Measurements from ENCODE around the gene SHROOM3. TPM values are rescaled to one million over a fixed set of nuclear protein-coding genes. Genes with fewer than 3 reads are reported as not detected.
A peak's percentile ranks its signal among the peaks of the same experiment; 100 is the strongest.
"Not testable (repeated sequence)": the region's sequence is repeated elsewhere in the genome, so short reads cannot be mapped to it uniquely, and the experiment has no call there.

SHROOM3 gene
- total RNA-seq, 2 donors from 2014 or later, result 6.0 to 10.0 TPM

GRCh38 chr4:76439491-76439890 lies 4.5 kb downstream of the SHROOM3 start:
- DNase-seq, result no peak
- intact Hi-C loops (cut with DNase I), result loop anchor here in 1 of 2 donors (10.0 kb wide), 1 partner anchor 65 kb away; no protein-coding TSS in a partner anchor
- no peak for ATAC-seq

GRCh38 chr4:76441881-76442280 lies 6.9 kb downstream of the SHROOM3 start:
- no peak for DNase-seq
- intact Hi-C loops (cut with DNase I), result no loop called here
- no peak for ATAC-seq

- intact Hi-C loops (cut with DNase I), result no loop called here
- DNase-seq, result no peak
- no peak for ATAC-seq
Observed at GRCh38 chr4:76442807-76443206, 7.8 kb downstream of the SHROOM3 start.

GRCh38 chr4:76443376-76443775 lies 8.3 kb downstream of the SHROOM3 start:
- DNase-seq (no peak), ATAC-seq (no peak)
- intact Hi-C loops (cut with DNase I), result no loop called here

DNA sequence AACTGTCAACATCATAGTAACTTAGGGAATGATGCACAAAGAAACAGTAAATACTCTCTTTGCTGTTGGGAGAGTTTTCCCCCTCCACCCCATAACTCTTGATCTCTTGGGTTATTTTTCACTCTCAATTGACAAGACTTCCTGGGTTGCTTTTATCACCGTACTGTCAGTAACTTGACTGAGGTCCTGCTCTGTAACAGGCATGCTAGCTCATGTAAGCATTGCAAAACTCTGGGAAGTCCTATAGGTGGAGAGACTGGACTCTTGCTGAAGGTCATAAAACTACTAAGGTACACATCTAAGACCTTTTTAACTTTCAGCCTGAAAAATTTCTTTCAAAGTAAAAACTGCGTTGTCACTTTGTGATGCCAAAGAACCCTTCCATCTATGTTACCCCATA lies 10.9 kb downstream of the SHROOM3 start:
- intact Hi-C loops (cut with DNase I), result no loop called here
- no peak for ATAC-seq
- DNase-seq, result no peak

- intact Hi-C loops (cut with DNase I), result no loop called here
- no peak for DNase-seq
- ATAC-seq, result peak in 1 of 2 donors; percentile 33
Observed at GRCh38 chr4:76447393-76447851, 12.4 kb downstream of the SHROOM3 start.

- DNase-seq (no peak), ATAC-seq (no peak)
- intact Hi-C loops (cut with DNase I), result no loop called here
Observed at GRCh38 chr4:76448211-76448610, 13.2 kb downstream of the SHROOM3 start.

GRCh38 chr4:76449362-76449767 lies 14.3 kb downstream of the SHROOM3 start:
- no peak for DNase-seq
- intact Hi-C loops (cut with DNase I), result no loop called here
- ATAC-seq, result no peak

GRCh38 chr4:76449833-76450232 lies 14.8 kb downstream of the SHROOM3 start:
- DNase-seq (no peak), ATAC-seq (peak in 1 of 2 donors; percentile 76)
- intact Hi-C loops (cut with DNase I), result no loop called here

GRCh38 chr4:76453232-76453631 lies 18.2 kb downstream of the SHROOM3 start:
- intact Hi-C loops (cut with DNase I), result no loop called here
- ATAC-seq, result no peak
- DNase-seq, result no peak

DNA sequence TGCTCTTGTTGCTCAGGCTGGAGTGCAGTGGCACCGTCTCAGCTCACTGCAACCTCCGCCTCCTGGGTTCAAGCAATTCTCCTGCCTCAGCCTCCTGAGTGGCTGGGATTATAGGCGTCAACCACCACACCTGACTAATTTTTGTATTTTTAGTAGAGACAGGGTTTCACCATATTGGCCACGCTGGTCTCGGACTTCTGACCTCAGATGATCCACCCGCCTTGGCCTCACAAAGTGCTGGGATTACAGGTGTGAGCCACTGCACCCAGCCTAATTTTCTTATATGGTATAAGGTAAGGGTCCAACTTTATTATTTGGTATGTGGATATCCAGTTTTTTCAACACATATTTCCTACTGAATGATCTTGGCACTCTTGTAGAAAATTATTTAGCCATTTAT lies 19.0 kb downstream of the SHROOM3 start:
- intact Hi-C loops (cut with DNase I); ATAC-seq; DNase-seq: not testable (repeated sequence)

- intact Hi-C loops (cut with DNase I), result no loop called here
- ATAC-seq, result no peak
- no peak for DNase-seq
Observed at GRCh38 chr4:76457885-76458284, 22.9 kb downstream of the SHROOM3 start.

GRCh38 chr4:76458297-76458696 lies 23.3 kb downstream of the SHROOM3 start:
- intact Hi-C loops (cut with DNase I), result no loop called here
- ATAC-seq (no peak), DNase-seq (no peak)

DNA sequence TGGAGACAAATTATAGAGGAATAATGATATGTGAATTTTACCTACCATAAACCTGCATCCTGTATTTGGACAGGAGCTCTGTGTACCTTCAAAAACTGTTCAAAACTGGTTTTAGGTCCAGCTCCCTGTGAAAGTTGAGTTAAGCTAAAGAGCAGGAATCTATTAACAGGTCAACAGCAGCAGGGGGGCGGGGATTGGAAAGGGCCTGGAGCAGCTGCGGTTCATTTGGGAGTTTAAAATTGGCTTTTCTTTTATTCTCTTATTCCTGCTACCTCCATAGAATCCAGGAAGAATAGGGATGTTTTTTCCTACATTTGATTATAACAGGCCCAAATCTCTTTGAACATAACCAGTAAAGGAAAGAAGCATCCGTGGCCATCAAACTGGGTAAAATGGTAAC lies 23.8 kb downstream of the SHROOM3 start:
- ATAC-seq (peak in 1 of 2 donors; percentile 44), DNase-seq (no peak)
- intact Hi-C loops (cut with DNase I), result no loop called here

DNA sequence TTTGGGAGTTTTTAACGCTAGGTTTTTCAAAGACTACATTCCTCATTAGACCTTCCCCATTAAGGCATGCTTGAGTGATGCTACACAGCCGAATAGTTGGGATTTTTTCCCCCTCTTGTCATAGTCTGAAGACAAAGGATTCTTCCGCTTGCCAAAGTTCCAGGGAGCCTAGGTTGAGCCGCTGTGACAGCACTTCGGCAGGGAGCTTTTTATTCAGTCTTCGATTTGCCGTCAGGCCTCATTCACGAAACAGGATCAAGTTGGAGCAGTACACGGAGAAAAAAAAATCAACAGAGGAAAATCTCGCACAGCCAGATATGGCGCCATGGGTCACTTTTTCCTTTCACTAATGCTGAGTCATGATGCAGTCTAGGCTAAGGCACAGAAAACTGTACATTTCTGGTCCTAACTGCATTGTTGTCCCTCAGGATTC lies 24.3 kb downstream of the SHROOM3 start:
- peak; percentile 59 to 60 for ATAC-seq
- DNase-seq, result no peak
- intact Hi-C loops (cut with DNase I), result no loop called here

GRCh38 chr4:76463568-76463967 lies 28.5 kb downstream of the SHROOM3 start:
- DNase-seq (no peak), ATAC-seq (no peak)
- intact Hi-C loops (cut with DNase I), result loop anchor here in 1 of 2 donors (5.0 kb wide), 1 partner anchor 34 kb away; no protein-coding TSS in a partner anchor

DNA sequence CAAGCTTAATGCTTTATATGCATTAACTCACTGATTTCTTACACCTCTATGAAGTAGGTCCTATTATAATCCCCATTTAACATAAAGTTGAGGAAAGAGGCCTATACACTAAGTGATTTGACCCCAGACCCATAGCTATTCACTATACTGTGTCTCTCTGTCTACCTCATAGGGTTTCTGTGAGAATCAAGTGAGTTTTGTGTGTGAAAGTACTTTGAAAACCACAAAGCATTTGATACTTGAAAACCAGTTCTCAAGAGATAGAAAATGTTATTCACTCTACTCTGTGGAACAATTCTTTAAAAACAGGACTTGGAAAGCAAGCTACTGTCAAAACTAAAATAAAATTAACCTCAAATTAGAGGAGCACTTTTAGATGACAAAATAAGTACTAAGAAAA lies 35.0 kb downstream of the SHROOM3 start:
- no peak for DNase-seq
- intact Hi-C loops (cut with DNase I), result no loop called here
- no peak for ATAC-seq

DNA sequence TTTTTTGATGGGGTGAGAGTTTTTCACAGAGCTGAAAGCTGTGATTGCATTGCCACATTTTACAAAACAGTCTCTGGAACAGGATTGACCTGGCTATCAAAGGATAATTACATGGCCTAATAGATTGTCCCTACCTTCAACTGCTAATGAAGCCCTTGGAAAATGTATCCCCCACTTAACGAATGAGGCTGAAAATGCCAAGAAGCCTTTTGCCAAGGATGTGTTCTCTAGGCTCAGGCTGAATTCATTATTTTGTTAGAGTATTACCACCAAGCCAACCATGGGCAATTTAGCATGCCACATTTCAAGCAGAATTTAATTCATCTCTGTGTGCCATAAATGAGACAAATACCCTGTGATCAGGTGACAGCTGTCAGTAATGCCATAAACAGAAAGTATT lies 35.5 kb downstream of the SHROOM3 start:
- DNase-seq (no peak), ATAC-seq (no peak)
- intact Hi-C loops (cut with DNase I), result no loop called here

DNA sequence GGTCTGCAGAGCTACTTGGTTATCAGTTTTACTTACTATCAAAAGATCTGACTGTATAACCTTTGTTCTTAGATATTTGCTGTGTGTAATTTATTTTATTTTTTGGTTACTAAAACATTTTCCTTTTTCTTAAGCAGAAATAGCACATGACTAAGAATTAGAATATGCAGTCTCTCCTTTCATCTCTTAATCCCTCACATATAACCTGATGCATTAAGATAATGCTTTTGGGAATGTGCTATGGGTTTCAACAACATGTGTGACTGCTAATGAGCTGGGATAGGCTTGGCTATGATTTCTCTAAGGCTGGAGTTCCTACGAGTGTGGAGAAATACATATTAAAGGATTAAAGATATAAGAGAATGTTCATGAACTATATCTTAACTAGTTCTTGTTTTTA lies 41.5 kb downstream of the SHROOM3 start:
- intact Hi-C loops (cut with DNase I), result no loop called here
- DNase-seq, result no peak
- no peak for ATAC-seq

DNA sequence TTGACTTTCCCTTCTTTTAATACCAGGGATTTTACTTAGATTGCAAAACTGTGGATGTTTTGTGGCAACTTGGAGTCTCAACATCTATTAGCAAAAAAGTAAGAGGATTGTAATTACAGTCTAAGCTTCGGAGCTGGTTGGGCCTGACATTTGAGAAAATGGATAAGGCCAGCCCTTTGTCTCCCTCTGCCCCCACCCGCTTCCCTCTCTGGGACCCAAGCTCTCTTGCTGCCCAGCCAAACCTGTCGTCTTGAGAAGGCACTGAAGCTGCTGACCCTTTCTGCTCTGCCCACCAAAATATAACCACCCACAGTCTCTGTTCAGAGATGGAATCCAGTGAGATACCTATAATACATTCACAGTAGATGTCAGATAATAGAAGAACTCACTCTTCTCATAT lies 49.6 kb downstream of the SHROOM3 start:
- ATAC-seq, result no peak
- DNase-seq, result no peak
- intact Hi-C loops (cut with DNase I), result no loop called here

DNA sequence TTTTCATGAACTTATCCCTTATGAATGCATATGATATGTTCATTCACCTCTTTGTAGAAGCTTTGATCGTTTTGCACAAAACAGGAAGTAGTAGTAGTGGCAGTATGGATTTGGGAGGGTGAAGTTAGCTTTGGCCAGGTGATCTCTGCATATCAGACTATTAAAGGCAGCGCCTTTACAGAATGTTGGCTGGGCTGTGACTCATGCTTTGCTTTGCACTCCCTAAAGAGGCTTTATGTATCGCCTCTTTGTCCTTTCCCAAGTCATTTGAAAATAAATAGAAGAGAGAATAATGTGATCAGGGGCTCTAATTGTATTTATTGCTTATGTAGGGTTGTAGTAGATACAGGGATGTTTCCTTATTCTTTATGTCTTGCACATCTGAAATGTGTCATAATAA lies 50.4 kb downstream of the SHROOM3 start:
- DNase-seq (no peak), ATAC-seq (no peak)
- intact Hi-C loops (cut with DNase I), result no loop called here
